ENCODE measurements around the gene SDR42E2.

SDR42E2 gene

DNA sequence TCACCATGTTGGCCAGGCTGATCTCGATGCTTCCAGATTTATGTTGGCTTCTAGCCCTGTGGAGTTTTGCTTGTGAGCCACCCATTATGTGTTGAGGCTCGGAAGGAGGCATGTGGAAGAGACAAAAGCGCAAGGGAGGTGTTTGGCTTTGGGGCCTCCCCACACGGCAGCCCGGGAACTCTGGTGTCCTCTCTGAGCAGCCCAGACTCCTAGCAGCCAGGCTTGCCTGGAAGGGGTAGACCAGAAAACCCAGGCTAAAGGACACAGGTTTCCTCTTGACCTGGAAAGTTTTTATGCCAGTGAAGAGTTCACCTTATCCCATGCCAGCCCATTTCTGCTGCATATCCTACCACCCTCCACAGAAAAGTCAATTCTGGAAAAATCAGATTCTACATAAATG lies 21.0 kb downstream of the SDR42E2 start:
- TF ChIP-seq FOXP2 (optimal IDR thresholded peaks at IDR 0.05; ENCODE audit: borderline replicate concordance, extremely low read depth, extremely low read length, insufficient read depth): no peak
- no peak for TF ChIP-seq SIN3A (IDR thresholded peaks at IDR 0.05; ENCODE audit: borderline replicate concordance, insufficient read depth, low read length)
- TF ChIP-seq TAF1 (IDR thresholded peaks at IDR 0.05; ENCODE audit: borderline replicate concordance, insufficient read depth, low read length): no peak
- TF ChIP-seq REST (IDR thresholded peaks at IDR 0.05; ENCODE audit: insufficient read depth in 1 of 2, low read depth in 2 of 2, low read length in 2 of 2): no peak

DNA sequence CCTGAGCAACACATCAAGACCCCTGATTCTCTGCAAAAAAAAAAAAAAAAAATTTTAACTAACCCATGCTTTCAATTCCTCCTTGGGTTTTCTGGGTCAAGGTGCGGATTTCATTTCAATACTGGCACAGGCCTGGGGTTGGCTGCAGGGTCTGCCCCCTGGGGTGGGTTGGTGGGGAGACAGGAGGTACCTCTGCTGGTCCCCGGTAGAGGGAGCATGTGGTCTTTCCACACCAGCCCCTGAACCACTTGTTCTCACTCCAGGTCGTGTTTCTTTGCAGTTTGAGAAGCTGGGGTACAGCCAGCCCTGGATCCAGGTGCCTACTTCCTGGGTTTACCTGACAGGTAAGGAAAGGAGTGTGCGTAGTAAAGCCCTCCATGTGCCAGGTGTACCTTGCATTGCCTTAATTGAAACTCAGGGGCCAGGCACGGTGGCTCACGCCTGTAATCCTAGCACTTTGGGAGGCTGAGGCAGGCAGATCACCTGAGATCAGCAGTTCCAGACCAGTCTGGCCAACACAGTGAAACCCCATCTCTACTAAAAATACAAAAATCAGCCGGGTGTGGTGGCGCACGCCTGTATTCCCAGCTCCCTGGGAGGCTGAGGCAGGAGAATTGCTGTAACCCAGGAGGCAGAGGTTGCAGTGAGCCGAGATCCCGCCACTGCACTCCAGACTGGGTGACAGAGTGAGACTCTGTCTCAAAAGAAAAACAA lies 21.8 kb downstream of the SDR42E2 start:
- TF ChIP-seq POLR2AphosphoS5 (IDR thresholded peaks at IDR 0.05; ENCODE audit: low read depth, low read length): no peak
- TF ChIP-seq FOXP2 (optimal IDR thresholded peaks at IDR 0.05; ENCODE audit: borderline replicate concordance, extremely low read depth, extremely low read length, insufficient read depth): no peak
- no peak for TF ChIP-seq TAF1 (IDR thresholded peaks at IDR 0.05; ENCODE audit: borderline replicate concordance, insufficient read depth, low read length)
- no peak for TF ChIP-seq REST (IDR thresholded peaks at IDR 0.05; ENCODE audit: insufficient read depth in 1 of 2, low read depth in 2 of 2, low read length in 2 of 2)
- no peak for TF ChIP-seq SIN3A (IDR thresholded peaks at IDR 0.05; ENCODE audit: borderline replicate concordance, insufficient read depth, low read length)

- TF ChIP-seq TAF1 (IDR thresholded peaks at IDR 0.05; ENCODE audit: borderline replicate concordance, insufficient read depth, low read length) (no peak), POLR2AphosphoS5 (IDR thresholded peaks at IDR 0.05; ENCODE audit: low read depth, low read length) (no peak), FOXP2 (optimal IDR thresholded peaks at IDR 0.05; ENCODE audit: borderline replicate concordance, extremely low read depth, extremely low read length, insufficient read depth) (no peak), REST (IDR thresholded peaks at IDR 0.05; ENCODE audit: insufficient read depth in 1 of 2, low read depth in 2 of 2, low read length in 2 of 2) (no peak), SIN3A (IDR thresholded peaks at IDR 0.05; ENCODE audit: borderline replicate concordance, insufficient read depth, low read length) (no peak)
Observed at GRCh38 chr16:22184615-22184968, 22.3 kb downstream of the SDR42E2 start.

GRCh38 chr16:22186517-22186916 lies 24.2 kb downstream of the SDR42E2 start:
- TF ChIP-seq FOXP2 (optimal IDR thresholded peaks at IDR 0.05; ENCODE audit: borderline replicate concordance, extremely low read depth, extremely low read length, insufficient read depth) (no peak), TAF1 (IDR thresholded peaks at IDR 0.05; ENCODE audit: borderline replicate concordance, insufficient read depth, low read length) (no peak), SIN3A (IDR thresholded peaks at IDR 0.05; ENCODE audit: borderline replicate concordance, insufficient read depth, low read length) (no peak), POLR2AphosphoS5 (IDR thresholded peaks at IDR 0.05; ENCODE audit: low read depth, low read length) (no peak), REST (IDR thresholded peaks at IDR 0.05; ENCODE audit: insufficient read depth in 1 of 2, low read depth in 2 of 2, low read length in 2 of 2) (no peak)

DNA sequence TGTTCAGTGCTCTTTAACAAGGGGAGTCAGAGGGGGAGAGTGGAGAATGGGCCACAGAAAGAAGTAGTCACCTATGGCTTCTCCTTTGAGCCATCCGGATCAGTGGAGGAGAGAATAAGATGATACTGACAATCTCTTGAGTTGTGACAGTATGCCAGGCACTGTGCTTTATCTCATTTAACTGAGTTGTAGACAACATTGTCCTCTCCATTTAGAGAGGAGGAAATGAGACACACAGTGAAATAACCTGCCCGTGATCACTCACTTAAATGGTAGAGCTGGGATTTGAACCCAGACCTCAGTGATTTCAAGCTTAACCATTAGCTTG lies 25.9 kb downstream of the SDR42E2 start:
- TF ChIP-seq TAF1 (IDR thresholded peaks at IDR 0.05; ENCODE audit: borderline replicate concordance, insufficient read depth, low read length) (no peak), FOXP2 (optimal IDR thresholded peaks at IDR 0.05; ENCODE audit: borderline replicate concordance, extremely low read depth, extremely low read length, insufficient read depth) (no peak), POLR2AphosphoS5 (IDR thresholded peaks at IDR 0.05; ENCODE audit: low read depth, low read length) (no peak), REST (IDR thresholded peaks at IDR 0.05; ENCODE audit: insufficient read depth in 1 of 2, low read depth in 2 of 2, low read length in 2 of 2) (no peak), SIN3A (IDR thresholded peaks at IDR 0.05; ENCODE audit: borderline replicate concordance, insufficient read depth, low read length) (no peak)

Data from PFSK-1 (cell line).